Right hindlimb (tissue), 1 donor: ENCODE measurements around the gene ENTPD8.
A peak's percentile ranks its signal among the peaks of the same experiment; 100 is the strongest.
"Not testable (repeated sequence)": the region's sequence is repeated elsewhere in the genome, so short reads cannot be mapped to it uniquely, and the experiment has no call there.

ENCODE experiments used
- DNase-seq: peaks from one replicate; pipeline ENCODE4 v3.0.0-alpha.2; 2018

The ENTPD8 gene

DNA sequence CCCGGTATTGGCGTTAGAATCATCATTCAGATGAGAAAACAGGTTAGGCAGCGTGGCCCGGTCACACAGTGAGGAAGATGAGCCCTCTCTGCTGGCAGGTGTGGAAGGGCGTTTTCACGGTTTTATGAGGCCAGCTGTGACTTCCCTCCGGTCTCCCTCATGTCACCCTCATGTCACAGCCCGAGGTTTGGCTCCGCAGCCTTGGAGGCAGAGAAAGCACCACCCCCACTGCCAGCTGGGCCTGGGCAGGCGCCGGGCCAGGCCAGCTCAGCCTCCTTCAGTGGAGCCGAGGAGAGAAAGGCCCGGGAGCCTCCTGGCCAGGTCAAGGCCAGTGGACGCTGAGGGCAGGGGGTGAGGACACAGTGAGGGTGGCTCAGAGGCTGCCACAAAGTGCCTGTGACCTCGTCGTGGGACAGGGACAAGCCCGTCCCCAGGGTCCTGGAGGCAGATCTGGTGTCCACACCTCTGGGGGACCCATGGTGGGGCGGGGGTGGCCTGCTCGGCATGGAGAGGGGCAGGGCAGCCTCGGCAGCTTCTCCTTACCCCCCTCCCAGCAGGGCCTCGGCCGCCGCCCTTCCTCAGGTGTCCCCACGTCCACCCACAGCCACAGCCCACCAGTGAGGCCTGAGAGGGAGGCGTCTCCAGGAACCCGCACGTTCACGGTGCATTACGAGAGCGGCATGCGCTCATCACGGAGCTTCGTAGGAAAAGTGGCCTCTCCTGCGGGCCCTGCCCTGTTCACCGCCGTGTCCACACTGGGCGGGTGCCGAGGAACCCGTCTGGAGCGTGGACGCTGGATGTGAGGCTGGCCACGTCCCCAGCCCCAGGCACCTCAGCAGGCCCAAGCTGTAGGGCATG, 50.4 kb downstream of the ENTPD8 start:
- no peak for DNase-seq

DNA sequence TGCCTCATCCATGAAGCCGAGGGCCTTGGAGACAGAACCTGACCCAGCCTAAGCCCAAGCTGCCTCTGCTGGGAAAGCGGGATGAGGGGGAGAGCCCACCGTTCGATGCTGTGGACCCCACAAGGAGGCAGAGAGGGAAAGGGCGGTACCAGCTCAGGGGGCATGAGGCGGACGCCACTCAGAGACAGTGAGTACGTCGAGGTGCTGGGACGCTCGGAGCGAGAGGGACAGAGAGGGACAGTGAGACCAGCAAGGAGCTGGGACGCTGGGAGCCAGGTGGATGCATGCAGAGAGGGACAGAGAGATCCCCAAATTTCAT, 51.8 kb downstream of the ENTPD8 start:
- no peak for DNase-seq

DNA sequence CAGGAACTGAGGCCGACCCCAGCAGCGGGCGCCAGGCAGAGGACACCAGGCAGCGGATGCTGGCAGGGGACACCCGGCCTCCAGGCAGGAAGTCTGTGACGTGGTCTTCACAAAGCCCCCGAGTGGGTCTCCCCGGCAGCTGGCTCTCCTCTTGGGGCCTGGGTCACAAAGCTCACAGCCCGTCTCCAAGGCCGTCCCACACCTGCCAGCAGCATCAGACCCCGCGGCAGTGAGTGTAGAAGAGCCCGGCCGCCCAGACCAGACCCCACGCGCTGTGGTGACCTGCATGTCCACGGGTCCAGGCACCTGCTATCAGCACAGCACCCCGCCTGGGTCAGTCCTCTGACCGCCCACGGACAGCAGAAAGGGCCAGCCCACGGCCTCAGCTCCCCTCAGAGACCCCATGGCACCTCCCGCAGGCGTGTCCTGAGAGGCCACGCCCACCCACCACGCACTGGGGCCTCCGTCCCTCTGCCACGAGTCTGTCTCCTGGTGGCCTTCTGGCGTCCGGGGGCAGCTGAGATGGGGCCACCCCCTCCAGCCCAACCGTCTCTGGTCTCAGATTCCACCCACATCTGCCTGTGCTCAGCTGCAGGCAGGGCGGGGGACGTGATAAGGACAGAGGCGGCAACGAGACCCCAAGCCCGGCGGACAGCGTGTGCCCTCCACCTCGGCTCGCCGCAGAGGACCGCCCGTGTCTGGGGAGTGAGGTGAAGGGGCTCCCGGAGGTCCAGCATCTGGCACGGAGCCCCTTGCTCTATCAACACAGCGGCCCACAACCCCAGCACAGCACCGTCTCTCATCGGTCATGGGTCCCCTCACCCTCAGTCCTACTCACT, 52.3 kb downstream of the ENTPD8 start:
- DNase-seq: no peak

DNA sequence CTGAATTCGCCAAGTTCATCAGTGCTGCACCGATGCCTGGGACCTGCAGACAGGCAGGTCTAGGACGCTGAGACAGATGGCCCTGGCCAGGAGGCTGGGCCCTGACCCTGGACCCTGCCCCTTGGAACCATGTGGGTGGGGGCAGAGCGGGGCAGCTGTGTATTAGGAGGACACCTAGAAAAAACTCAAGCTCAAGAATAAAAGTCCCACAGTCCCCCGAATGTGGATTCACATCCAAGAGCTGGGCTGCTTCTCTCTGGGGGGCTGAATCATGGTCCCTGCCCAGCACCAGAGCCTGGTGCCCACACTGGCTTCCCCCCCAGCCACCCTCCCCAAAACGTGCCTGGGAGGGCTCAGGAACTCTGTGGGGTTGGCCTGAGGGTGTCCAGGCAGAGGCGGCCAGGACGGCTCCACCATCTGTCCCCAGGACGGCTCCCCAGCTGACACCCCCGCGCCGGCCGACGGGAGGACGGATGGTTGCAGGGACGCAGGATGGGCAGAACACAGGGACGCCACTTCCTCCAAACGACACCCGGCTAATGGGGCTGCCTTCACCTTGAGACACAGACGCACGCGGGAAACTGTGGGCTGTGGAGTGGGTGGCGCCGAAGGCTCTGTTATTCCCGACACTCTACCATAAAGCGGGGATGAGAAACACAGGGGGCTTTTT, 53.1 kb downstream of the ENTPD8 start:
- DNase-seq: no peak

DNA sequence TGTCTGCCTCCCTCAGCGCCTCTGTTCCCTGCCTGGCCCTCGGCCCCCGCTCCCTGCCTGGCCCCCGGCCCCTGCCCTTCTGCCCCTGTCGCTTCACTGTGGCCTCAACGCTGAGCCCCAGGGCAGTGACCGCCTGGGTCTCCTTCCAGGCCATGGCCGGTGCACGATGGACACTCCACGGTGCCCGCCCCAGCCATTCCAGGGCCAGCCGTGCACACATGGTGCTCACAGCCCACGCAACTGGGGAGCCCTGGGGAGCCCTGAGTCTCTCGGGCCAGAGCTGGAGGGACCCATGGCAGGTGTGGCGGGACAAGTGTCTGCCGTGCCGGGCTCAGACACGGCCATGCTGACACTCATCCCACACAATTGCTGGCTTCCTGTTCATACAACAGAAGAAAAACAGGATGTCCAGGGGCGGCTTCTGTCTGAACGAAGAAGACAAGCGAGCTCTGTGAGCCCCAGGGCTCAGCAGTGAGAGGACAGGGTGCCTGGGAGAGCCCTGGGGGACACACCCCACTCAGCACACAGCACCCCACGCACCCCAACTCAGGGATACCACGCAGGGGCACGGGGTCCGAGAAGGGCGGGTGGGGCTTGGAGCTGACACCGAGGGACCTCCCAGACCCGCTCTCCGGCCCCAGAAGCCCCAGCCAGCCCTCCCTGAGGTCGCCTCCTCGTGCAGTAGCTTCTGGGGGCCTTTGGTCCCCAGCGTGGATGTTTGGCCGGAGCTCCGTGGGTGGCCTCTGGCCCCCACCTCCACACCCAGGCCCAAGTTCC, 53.9 kb downstream of the ENTPD8 start:
- no peak for DNase-seq

DNA sequence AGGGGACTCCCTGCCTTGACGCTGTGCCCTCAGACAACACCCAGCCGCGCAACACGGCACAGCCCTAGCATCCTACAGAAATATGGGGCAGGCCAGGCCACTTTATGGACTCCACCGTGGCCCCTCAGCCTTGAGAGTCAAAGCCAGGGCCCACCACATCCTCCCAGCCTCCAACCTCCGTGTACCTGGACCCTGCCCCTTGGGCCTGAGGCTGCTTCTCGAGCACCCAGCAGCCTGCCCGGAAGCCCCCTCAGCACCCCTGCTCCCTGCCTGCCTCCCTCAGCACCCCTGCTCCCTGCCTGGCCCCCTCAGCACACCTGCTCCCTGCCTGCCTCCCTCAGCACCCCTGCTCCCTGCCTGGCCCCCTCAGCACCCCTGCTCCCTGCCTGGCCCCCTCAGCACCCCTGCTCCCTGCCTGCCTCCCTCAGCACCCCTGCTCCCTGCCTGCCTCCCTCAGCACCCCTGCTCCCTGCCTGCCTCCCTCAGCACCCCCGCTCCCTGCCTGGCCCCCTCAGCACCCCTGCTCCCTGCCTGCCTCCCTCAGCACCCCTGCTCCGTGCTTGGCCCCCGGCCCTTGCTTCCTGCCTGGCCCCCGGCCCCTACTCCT, 54.5 kb downstream of the ENTPD8 start:
- DNase-seq: not testable (repeated sequence)

DNA sequence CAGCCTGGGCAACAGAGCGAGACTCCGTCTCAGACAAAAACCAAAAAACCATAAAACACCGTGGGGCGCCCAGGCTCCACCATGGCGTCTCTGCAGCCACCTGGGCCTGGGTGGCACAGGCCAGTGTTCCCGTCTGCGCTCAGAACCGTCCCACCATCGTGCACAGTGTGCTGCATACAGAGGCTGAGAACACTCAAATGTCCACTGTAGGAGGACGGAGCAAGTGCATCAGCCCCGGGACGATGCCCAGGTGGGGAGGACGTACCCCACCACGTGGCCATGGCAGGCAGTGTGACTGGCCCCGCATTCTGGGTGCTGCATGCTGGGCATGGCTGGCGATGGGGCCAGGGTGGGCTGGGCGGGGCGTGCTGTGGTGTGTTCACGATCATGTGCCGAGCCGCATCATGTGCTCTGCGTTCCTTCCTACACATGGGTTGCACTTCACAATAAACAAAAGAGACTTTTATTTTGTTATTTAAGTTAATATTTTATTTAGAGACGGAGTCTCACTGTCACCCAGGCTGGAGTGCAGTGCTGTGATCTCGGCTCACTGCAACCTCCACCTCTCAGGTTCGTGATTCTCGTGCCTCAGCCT, 56.0 kb downstream of the ENTPD8 start:
- peak; percentile 6 for DNase-seq
